GM18870 (cell line): ENCODE measurements around the gene MEI1.
"Not testable (repeated sequence)": the region's sequence is repeated elsewhere in the genome, so short reads cannot be mapped to it uniquely, and the experiment has no call there.

Experiments used
- ATAC-seq: cut with Tn5 transposase; IDR thresholded peaks from one replicate; pipeline ENCODE4 v1.9.1; 2021; ENCODE audit warnings: moderate library complexity; ENCODE audit not compliant: unreplicated experiment

Gene MEI1

GRCh38 chr22:41819257-41819656, 120.0 kb downstream of the MEI1 start:
- no peak for ATAC-seq

GRCh38 chr22:41820447-41820846, 121.1 kb downstream of the MEI1 start:
- ATAC-seq = no peak

DNA sequence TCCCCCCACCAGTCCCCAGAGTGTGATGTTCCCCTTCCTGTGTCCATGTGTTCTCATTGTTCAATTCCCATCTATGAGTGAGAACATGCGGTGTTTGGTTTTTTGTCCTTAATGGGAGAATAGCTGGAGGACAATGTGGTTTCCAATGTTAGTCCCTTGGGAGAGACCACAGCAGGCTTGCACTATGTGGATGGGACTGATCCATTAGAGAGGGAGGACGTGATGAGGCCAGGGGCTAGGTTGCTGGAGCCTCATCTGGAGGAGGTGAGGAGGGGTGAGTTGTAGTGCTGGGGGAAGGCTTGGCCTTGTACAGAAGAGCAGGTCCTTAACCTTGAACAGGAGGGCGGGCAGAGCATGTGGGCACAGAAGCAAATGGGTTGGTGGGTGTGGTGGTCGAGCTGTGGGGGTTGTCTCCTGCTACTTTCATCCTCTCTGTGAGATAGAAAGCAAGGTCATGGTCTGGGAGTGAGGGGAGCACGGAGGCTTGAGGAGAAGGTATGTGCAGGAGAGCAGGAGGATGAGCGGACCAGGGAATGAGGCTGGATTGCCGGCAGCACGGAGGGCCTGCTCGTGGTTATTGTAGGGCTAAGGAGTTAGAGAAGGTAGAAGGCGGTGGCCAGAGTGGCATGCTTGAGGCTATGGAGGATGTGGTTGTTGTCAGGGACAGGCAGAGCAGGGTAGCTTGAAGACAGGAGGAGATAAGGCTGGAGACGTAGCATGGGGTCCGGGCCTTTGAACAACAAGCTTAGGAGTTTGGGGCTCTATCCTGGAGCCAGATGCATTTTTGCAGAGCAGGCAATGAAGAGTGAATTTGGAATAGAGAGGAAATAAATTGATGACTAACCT, 122.4 kb downstream of the MEI1 start:
- no peak for ATAC-seq

GRCh38 chr22:41822317-41823057, 123.2 kb downstream of the MEI1 start:
- no peak for ATAC-seq

DNA sequence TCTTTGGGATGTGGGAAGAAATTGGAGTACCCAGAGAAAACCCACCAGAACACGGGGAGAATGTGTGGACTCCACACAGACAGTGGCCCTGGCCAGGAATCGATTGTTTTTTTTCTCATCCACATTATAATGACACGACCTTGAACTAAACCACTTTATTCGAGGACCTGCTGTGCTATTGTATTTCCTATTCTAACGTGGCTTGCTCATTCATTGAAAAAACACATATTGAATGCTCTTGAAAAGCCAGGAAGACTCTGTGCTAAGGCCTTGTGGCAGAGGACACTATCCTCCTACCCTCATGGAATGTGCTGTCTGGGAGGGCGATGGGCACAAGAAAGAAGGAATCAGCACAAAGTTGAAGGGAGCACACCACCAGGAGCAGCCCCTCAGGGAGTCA, 124.5 kb downstream of the MEI1 start:
- no peak for ATAC-seq

DNA sequence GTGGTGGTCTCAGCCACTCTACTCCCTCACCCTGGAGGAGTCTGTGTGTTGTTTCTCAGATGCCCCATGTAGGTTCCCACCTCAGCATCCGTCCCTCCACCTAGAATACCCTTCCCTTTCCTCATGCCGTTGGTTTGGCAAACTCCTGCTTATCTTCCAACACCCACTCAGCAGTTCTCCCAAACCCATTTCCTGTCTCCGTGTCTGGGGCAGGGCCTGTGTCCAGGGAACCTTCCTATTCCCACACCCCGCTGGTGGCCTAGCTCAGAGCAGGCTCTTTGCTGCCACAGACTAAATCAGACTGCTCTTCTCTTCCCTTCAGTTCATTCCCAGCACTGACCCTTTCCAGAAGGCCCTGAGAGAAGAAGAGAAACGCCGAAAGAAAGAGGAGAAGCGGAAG, 126.1 kb downstream of the MEI1 start:
- no peak for ATAC-seq

- no peak for ATAC-seq
Observed at GRCh38 chr22:41826021-41826420, 126.7 kb downstream of the MEI1 start.

GRCh38 chr22:41826430-41827383, 127.4 kb downstream of the MEI1 start:
- ATAC-seq = no peak

GRCh38 chr22:41827671-41828070, 128.4 kb downstream of the MEI1 start:
- ATAC-seq = no peak

DNA sequence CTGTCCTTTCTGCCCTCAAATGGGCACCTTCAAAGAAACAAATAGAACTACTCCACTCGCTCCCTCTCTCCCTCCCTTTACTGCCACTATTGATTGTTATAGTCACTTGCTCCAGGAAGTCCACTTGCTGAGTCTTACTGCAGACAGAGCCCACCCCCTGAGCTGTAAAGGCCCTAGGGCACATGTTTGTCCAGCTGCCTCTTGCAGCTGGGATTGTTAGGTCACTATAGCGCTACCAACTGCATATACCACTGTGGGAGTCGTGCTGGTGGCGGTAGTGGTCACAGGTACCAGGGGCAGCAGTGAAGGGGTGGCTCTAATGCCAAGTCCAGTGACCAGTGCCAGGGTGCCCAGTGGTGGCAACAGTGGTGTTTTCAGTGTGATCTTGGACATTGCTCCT, 129.2 kb downstream of the MEI1 start:
- no peak for ATAC-seq

- no peak for ATAC-seq
Observed at GRCh38 chr22:41830174-41830573, 130.9 kb downstream of the MEI1 start.

DNA sequence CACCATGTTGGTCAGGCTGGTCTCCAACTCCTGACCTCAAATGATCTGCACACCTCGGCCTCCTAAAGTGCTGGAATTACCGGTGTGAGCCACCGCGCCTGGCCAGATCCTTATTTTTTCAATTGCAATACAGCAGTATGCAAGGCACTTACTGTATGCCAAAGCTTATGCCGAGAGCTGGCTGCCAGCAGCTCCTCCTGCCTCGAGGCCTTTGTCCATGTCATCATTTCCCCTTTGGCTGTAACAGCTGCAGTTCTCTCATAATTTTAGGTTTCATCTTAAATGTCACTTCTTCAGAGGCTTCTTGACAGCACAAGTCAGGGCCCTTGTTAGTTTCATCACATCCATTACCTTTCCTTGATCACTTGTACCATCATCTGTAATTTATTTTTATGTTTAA, 132.1 kb downstream of the MEI1 start:
- ATAC-seq = no peak

GRCh38 chr22:41831828-41832552, 132.7 kb downstream of the MEI1 start:
- no peak for ATAC-seq

DNA sequence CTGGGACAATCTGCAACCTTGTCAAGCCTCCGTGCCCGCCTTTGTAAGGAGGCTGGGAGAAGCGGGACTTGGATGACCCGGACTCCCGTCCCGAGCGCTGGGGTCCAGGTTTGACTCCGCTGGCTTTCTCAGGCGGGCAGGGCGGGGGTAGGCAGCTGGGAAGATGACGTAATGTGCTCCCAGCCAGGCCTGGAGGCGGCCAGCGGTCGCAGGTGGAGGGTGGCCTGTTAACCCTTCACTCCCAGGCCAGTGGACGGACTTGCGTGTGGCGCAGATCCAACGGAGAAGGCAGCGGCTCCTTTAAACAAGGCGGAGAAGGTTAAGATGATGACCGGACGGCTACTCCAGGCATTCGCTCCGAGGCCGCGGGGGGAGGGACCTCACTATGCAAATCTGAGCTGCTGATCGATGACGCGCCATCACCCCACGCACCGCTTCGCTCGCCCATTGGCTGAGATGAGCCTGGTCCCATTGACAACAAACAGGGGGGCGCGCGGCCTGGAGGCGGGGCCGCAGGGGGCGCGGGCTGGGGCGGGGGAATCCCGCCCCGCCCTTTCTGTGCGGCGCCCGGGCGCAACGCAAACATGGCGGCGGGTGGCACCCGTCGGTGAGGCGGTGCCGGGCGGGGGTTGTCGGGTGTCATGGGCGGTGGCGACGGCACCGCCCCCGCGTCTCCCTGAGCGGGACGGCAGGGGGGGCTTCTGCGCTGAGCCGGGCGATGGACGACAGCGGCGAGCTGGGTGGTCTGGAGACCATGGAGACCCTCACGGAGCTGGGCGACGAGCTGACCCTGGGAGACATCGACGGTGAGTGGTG, 133.5 kb downstream of the MEI1 start, which contains the start of gene SREBF2:
TSS of gene SREBF2 (plus strand) at position 553 of the 816 bp plus-strand sequence. CDS start at position 719, 166 bp downstream.
- peak; percentile 79 for ATAC-seq

DNA sequence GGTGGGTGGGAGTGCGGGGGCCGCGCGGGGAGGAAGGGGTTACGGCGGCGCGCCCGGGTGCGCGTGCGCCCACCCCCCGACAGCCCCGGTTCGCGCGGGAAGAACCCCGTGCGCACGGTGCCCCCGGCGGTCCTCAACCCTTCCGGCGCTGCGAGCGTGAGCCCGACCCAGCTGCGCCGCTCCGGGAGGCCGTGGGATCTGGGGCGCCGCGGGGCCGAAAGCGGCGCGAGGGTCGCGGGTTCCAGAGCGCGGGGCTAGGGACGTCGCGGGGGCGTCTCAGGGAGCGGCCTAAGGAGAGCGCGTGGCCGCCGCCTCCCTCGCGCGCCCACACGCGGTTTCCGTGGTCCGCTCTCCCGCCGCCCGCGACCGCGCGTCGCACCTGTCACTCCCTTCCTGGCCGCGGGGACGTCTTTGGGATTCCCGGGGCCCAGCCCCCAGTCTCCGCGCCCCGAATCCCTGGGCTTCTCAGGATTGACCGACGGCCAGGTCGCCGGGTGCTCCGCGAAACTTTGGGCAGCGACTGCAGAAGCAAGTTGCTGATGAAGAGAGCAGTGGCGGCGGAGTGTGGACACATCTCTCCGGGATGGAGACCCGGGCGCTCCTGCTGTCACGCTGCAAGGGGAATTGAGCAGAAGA, 134.2 kb downstream of the MEI1 start:
- no peak for ATAC-seq

DNA sequence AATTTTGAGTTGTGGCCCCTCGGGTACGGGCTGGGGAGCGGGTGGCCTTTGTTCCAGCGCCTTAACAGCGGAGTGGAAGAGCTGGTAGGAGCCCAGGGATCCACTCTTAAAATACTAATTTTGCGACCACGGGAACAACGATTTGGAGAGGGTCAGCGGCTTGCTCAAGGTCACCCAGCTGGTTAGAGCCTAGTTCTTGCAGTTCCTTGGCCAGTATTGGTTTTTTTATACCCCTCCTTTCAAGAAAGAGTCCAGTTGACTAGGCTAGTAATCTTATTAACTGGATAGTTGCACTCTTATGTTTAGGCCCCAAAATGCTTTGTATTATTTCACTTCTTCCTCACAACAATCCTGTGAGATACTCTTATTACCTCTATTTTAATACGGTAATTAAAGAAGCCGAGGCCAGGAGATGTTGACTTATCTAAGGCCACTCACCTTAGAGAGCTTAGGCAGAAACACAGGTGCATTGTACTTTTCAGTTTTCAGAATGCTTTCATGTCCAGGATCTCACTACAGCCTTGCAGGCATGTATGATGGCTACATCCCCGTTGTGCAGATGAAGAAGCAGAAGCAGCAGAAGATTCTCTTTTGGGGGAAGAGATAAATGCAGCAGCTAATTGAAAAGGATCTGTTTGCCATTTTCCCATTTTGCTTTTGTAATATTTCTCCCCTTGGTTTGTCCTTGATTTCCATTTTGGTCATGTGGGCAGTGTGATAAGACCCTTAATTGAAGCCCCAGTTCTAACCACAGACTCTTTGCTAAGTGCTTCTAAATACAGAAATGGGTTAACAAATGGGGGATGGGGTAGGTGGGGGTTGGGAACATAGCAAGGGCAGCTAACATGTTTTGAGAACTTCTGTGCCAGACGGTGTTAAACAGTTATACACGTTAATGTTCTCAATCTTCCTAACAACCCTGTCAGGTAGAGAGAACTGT, 135.0 kb downstream of the MEI1 start:
- ATAC-seq = no peak

- ATAC-seq = not testable (repeated sequence)
Observed at GRCh38 chr22:41835462-41835861, 136.2 kb downstream of the MEI1 start.

GRCh38 chr22:41836551-41836950, 137.2 kb downstream of the MEI1 start:
- no peak for ATAC-seq
